ENCODE results near the gene RPS6KL1.

DNA sequence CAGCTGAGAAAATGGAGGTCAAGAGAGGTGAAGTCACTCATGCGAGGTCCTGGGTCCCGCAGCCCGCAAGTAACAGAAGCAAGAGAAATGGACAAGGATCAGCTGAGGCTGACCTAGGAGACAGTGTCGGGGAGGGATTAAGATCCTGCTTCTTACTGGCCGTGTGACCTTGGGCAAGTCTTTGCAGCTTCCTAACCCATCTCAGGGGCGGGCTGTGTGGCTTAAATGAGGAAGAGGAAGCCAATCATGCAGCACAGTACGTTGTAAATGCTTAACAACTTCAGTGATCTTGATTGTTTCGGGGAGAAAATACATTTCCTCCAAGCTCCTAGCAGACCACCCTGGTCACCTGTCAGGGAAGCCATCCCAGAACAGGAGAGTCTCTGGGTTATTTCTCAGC lies 39.4 kb upstream of the RPS6KL1 start:
- TF ChIP-seq EZH2phosphoT487 (IDR thresholded peaks at IDR 0.05; ENCODE audit: unreplicated experiment) (no peak), CTCF (conservative IDR thresholded peaks at IDR 0.05; ENCODE audit: low read depth in 2 of 2) (no peak), EZH2 (IDR thresholded peaks at IDR 0.05; ENCODE audit: low read depth, unreplicated experiment) (no peak), NANOG (IDR thresholded peaks at IDR 0.05; ENCODE audit: borderline replicate concordance) (no peak)
- TF ChIP-seq, protein P1, sequence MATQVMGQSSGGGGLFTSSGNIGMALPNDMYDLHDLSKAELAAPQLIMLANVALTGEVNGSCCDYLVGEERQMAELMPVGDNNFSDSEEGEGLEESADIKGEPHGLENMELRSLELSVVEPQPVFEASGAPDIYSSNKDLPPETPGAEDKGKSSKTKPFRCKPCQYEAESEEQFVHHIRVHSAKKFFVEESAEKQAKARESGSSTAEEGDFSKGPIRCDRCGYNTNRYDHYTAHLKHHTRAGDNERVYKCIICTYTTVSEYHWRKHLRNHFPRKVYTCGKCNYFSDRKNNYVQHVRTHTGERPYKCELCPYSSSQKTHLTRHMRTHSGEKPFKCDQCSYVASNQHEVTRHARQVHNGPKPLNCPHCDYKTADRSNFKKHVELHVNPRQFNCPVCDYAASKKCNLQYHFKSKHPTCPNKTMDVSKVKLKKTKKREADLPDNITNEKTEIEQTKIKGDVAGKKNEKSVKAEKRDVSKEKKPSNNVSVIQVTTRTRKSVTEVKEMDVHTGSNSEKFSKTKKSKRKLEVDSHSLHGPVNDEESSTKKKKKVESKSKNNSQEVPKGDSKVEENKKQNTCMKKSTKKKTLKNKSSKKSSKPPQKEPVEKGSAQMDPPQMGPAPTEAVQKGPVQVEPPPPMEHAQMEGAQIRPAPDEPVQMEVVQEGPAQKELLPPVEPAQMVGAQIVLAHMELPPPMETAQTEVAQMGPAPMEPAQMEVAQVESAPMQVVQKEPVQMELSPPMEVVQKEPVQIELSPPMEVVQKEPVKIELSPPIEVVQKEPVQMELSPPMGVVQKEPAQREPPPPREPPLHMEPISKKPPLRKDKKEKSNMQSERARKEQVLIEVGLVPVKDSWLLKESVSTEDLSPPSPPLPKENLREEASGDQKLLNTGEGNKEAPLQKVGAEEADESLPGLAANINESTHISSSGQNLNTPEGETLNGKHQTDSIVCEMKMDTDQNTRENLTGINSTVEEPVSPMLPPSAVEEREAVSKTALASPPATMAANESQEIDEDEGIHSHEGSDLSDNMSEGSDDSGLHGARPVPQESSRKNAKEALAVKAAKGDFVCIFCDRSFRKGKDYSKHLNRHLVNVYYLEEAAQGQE (IDR thresholded peaks at IDR 0.05; ENCODE audit: unreplicated experiment), result no peak
